Breast epithelium (tissue), 4 donors: Measurements from ENCODE around the gene ZNF879. TPM values are rescaled to one million over a fixed set of nuclear protein-coding genes. Genes with fewer than 3 reads are reported as not detected.

Experiments
- DNase-seq, 2 donors: peaks; one replicate each; pipeline ENCODE4 v3.0.0-alpha.2; 2019; ENCODE audit warnings: low spot score in 2 of 2
- H3K27ac ChIP-seq, 2 donors: fragments of 200-600 bp; sonication (generic) in 1 of 2; one replicate each; pipeline ENCODE4 v1.5.1; 2016 to 2019; ENCODE audit warnings: mild to moderate bottlenecking in 1 of 2
- H3K27me3 ChIP-seq, 2 donors: fragments of 200-600 bp; sonication (generic) in 1 of 2; one replicate each; pipeline versions ENCODE4 v1.5.1 to v1.6.0; 2017 to 2019; ENCODE audit warnings: control low read depth in 1 of 2, mild to moderate bottlenecking in 1 of 2
- H3K36me3 ChIP-seq: fragments of 200-600 bp; one replicate; pipeline ENCODE4 v1.5.1; 2019
- H3K4me1 ChIP-seq, 2 donors: fragments of 200-600 bp; sonication (generic); one replicate each; pipeline ENCODE4 v1.5.1; 2016 to 2019; ENCODE audit warnings: control low read depth in 1 of 2
- H3K4me3 ChIP-seq, 3 donors: fragments of 200-600 bp; sonication (generic); 1 replicate in 2 of 3; 2 replicates in 1 of 3; pipeline ENCODE4 v1.5.1; 2016 to 2019; ENCODE audit warnings: mild to moderate bottlenecking in 3 of 3, moderate library complexity in 2 of 3
- H3K9me3 ChIP-seq, 2 donors: fragments of 200-600 bp; sonication (generic) in 1 of 2; one replicate each; pipeline ENCODE4 v1.5.1; 2016 to 2019; ENCODE audit warnings: control low read depth in 1 of 2
- CTCF ChIP-seq, 3 donors: fragments of 450-650 bp; IDR thresholded peaks; one replicate each; pipeline ENCODE4 v1.5.1; 2016 to 2017; ENCODE audit warnings: antibody characterized with exemption in 3 of 3, mild to moderate bottlenecking in 3 of 3, moderate library complexity in 3 of 3
- POLR2A ChIP-seq: fragments of 450-650 bp; IDR thresholded peaks from one replicate; pipeline ENCODE4 v1.6.1; 2016; ENCODE audit warnings: antibody characterized with exemption, mild to moderate bottlenecking, moderate library complexity
- POLR2AphosphoS5 ChIP-seq, 3 donors: sonication (generic); formaldehyde crosslinking; IDR thresholded peaks; one replicate each; pipeline ENCODE4 v1.6.1; 2017; ENCODE audit warnings: antibody characterized with exemption in 3 of 3
- intact Hi-C: fragments of 100-400 bp; cut with DNase I; formaldehyde crosslinking; loops from one replicate; pipeline ENCODE4 v1.15.1; 2023; ENCODE audit warnings: low total_unique reads
- total RNA-seq, 3 donors: library from RNA; depleted of rRNA; stranded (reverse); fragments of >200 nt; gene quantifications; one replicate each; pipeline ENCODE4 v1.1.0, GENCODE V29; 2016

ZNF879 gene
- total RNA-seq, 3 donors from 2014 or later = 4.8 to 13.8 (median 7.9) TPM

DNA sequence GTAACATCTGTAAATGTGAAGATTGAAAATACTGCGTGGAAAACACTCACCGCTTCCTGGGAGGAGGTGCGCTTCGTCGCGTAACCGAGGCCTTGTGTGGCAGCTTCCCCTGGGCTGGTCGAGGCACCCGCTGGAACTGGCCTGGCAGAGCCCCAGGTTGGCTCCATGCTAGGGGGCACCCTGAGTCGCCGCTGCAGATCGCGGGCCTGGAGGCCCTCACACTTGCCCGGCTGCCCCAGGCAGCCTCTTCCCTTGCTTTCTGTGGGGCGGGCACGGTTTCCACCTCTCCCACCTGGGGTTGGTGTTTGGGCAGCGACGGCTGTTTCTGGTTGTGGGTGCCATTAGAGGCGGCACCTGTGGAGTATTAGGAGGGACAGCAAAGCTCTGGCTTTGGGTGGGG is 37.4 kb downstream of the ZNF879 start:
- Histone ChIP-seq H3K4me1 (peaks cover 0 to 9% of the 10 kb centered on the region in 2 donors), H3K27me3 (peaks cover 0 to 5% of the 10 kb centered on the region in 2 donors), H3K36me3 (no peaks in the 10 kb centered on the region), H3K9me3 (peaks cover 13 to 26% of the 10 kb centered on the region in 2 donors), H3K27ac (peak overlapping the region in 1 of 2 donors; percentile 70), H3K4me3 (peak overlapping the region; percentile 78 to 92 (median 89))
- intact Hi-C loops = no loop called here
- TF ChIP-seq POLR2AphosphoS5 (IDR thresholded peaks at IDR 0.05) = no peak
- TF ChIP-seq CTCF (IDR thresholded peaks at IDR 0.05) = no peak
- TF ChIP-seq POLR2A = no peak
- DNase-seq = no peak

- no peak overlapping the region for H3K27ac ChIP-seq
- intact Hi-C loops = loop anchor here (1.0 kb wide), 1 partner anchor 21 kb away; no protein-coding TSS in a partner anchor
- H3K4me1 ChIP-seq = peaks cover 0 to 9% of the 10 kb centered on the region in 2 donors
- TF ChIP-seq POLR2A (no peak), CTCF (IDR thresholded peaks at IDR 0.05) (no peak)
- H3K9me3 ChIP-seq = peaks cover 55 to 71% of the 10 kb centered on the region in 2 donors
- no peak for DNase-seq
- no peaks in the 10 kb centered on the region for H3K36me3 ChIP-seq
- H3K27me3 ChIP-seq = no peaks in the 10 kb centered on the region
- no peak overlapping the region for H3K4me3 ChIP-seq
Measured at GRCh38 chr5:179065703-179066102, 42.1 kb downstream of the ZNF879 start.

- Histone ChIP-seq H3K9me3 (peaks cover 84 to 100% of the 10 kb centered on the region in 2 donors), H3K27ac (no peak overlapping the region), H3K4me3 (peak overlapping the region in 1 of 3 donors; percentile 12), H3K36me3 (peaks cover 38% of the 10 kb centered on the region), H3K27me3 (no peaks in the 10 kb centered on the region), H3K4me1 (no peaks in the 10 kb centered on the region)
- no peak for DNase-seq
- intact Hi-C loops = no loop called here
- TF ChIP-seq POLR2AphosphoS5 (IDR thresholded peaks at IDR 0.05) (no peak), CTCF (IDR thresholded peaks at IDR 0.05) (no peak), POLR2A (no peak)
Measured at GRCh38 chr5:179079165-179079987, 55.8 kb downstream of the ZNF879 start.

- peaks cover 38% of the 10 kb centered on the region for H3K36me3 ChIP-seq
- intact Hi-C loops = no loop called here
Measured at GRCh38 chr5:179080724-179081123, 57.1 kb downstream of the ZNF879 start.

More at GRCh38 chr5:179080724-179081123, 57.1 kb downstream of the ZNF879 start:
- no peak for DNase-seq
- Histone ChIP-seq H3K27ac (no peak overlapping the region), H3K9me3 (peaks cover 82 to 100% of the 10 kb centered on the region in 2 donors), H3K27me3 (no peaks in the 10 kb centered on the region), H3K4me1 (no peaks in the 10 kb centered on the region), H3K4me3 (no peak overlapping the region)
- TF ChIP-seq CTCF (IDR thresholded peaks at IDR 0.05) (no peak), POLR2A (no peak), POLR2AphosphoS5 (IDR thresholded peaks at IDR 0.05) (no peak)

Other genes with a start within 250 kb of the ZNF879 start
- 10 to 100 TPM; 15.7 to 40.7 (median 29.8) TPM for gene ZNF354B, start 163.9 kb upstream of the ZNF879 start, total RNA-seq
- 1 to 10 TPM; 2.1 to 6.7 (median 2.6) TPM for gene ZFP2, start 127.9 kb upstream of the ZNF879 start, total RNA-seq
- 1 to 10 TPM; 1.9 to 5.2 (median 4.2) TPM for gene ZNF454, start 82.6 kb upstream of the ZNF879 start, total RNA-seq
- gene GRM6, start 28.5 kb upstream of the ZNF879 start, total RNA-seq = not detected
- 10 to 100 TPM in 1 of 3 donors, 1 to 10 TPM in 2; 7.4 to 11.6 (median 8.2) TPM for gene ZNF354C, start 36.6 kb downstream of the ZNF879 start, total RNA-seq